K562 (cell line): ENCODE results near the gene FAM200B. TPM values are rescaled to one million over a fixed set of nuclear protein-coding genes. Genes with fewer than 3 reads are reported as not detected.

Source experiments
- ATAC-seq: fragments of 200-7000 bp; cut with Tn5 transposase; 3 replicates; pipeline ENCODE4 v1.9.1; 2020; ENCODE audit warnings: moderate library complexity
- BruUV-seq: library from RNA; stranded (reverse); fragments of 400-500 nt; replicated peaks from 2 replicates; lab custom pipeline; 2021; lab: Mats Ljungman, UMichigan
- CTCF ChIA-PET: fragments of 300-600 bp; formaldehyde crosslinking; extraction: SDS; loops from one replicate; lab custom pipeline; 2021; ENCODE audit warnings: low intra/inter-chr PET ratio; lab: Yijun Ruan, JAX
- POLR2A ChIA-PET: fragments of 300-600, 350-650 bp; sonication (Branson Sonifier 250); formaldehyde crosslinking; extraction: SDS; loops from one replicate; lab custom pipeline; 2021; ENCODE audit warnings: antibody characterized with exemption, inconsistent platforms; lab: Yijun Ruan, JAX
- DNase-seq, 4 experiments: peaks; one replicate each; pipeline versions ENCODE4 v3.0.0 to v3.0.0-alpha.2; 2011 to 2018; ENCODE audit warnings: low spot score in 3 of 4, mixed read lengths in 3 of 4; ENCODE audit errors: extremely low read depth in 1 of 4
- FAIRE-seq: peaks from 2 replicates; lab custom pipeline; 2011; peaks lifted over from hg19 to GRCh38; lab: Jason Lieb, UNC
- H2AFZ ChIP-seq: 2 replicates; pipeline ENCODE4 v1.6.0; 2011; ENCODE audit warnings: low read depth, low read length, control low read depth, inconsistent platforms
- H3K27ac ChIP-seq: fragments of 200-600 bp; 3 replicates; pipeline ENCODE4 v1.8.0; 2011; ENCODE audit warnings: low read depth, mild to moderate bottlenecking, control low read depth, inconsistent platforms, low read length, moderate library complexity, mixed read lengths; ENCODE audit errors: extremely low read depth
- H3K27me3 ChIP-seq, 2 experiments: fragments of 300-600 bp in 1 of 2; 2 replicates in 1 of 2; 3 replicates in 1 of 2; pipeline versions ENCODE4 v1.6.0 to v1.8.0; 2011; ENCODE audit warnings: inconsistent platforms in 2 of 2, low read length in 2 of 2, mild to moderate bottlenecking in 1 of 2, mixed read lengths in 1 of 2, moderate library complexity in 1 of 2; ENCODE audit not compliant: control insufficient read depth in 2 of 2, insufficient read depth in 2 of 2
- H3K36me3 ChIP-seq: fragments of 300-600 bp; 3 replicates; pipeline ENCODE4 v1.8.0; 2011; ENCODE audit warnings: mild to moderate bottlenecking, low read length, inconsistent platforms; ENCODE audit not compliant: control insufficient read depth, insufficient read depth
- H3K4me1 ChIP-seq, 2 experiments: fragments of 200-600 bp in 1 of 2; replicated peaks in 1 of 2; 2 replicates in 1 of 2; 3 replicates in 1 of 2; pipeline versions ENCODE4 v1.5.1 to v1.8.0; 2011; ENCODE audit warnings: inconsistent platforms in 2 of 2, low read length in 2 of 2, mild to moderate bottlenecking in 1 of 2, mixed read lengths in 1 of 2, moderate library complexity in 1 of 2; ENCODE audit not compliant: control insufficient read depth in 2 of 2, insufficient read depth in 2 of 2
- H3K4me2 ChIP-seq: 2 replicates; pipeline ENCODE4 v1.6.1; 2011; ENCODE audit warnings: low read length, control low read depth, inconsistent platforms, mixed read lengths; ENCODE audit not compliant: insufficient read depth
- H3K4me3 ChIP-seq: fragments of 200-600 bp; sonication (generic), shearing (Covaris generic); 2 replicates; pipeline ENCODE4 v1.5.1; 2016; ENCODE audit warnings: control low read depth, inconsistent platforms
- H3K79me2 ChIP-seq: fragments of 200-600 bp; 3 replicates; pipeline ENCODE4 v1.8.0; 2011; ENCODE audit warnings: low read length, inconsistent platforms; ENCODE audit not compliant: control insufficient read depth, insufficient read depth
- H3K9ac ChIP-seq, 2 experiments: 2 replicates each; pipeline versions ENCODE4 v1.6.0 to v1.6.1; 2011; ENCODE audit warnings: low read depth in 2 of 2, low read length in 2 of 2, control low read depth in 1 of 2, inconsistent platforms in 1 of 2, mild to moderate bottlenecking in 1 of 2, mixed read lengths in 1 of 2; ENCODE audit not compliant: insufficient read depth in 1 of 2
- H3K9me1 ChIP-seq: one replicate; pipeline ENCODE4 v1.6.0; 2011; ENCODE audit warnings: inconsistent platforms, mild to moderate bottlenecking, low read length, moderate library complexity; ENCODE audit not compliant: control insufficient read depth, insufficient read depth
- H3K9me3 ChIP-seq: replicated peaks from 2 replicates; pipeline ENCODE4 v1.5.1; 2011; ENCODE audit warnings: low read depth, low read length, inconsistent platforms; ENCODE audit not compliant: control insufficient read depth, insufficient read depth
- H4K20me1 ChIP-seq: replicated peaks from 2 replicates; pipeline ENCODE4 v1.6.1; 2011; ENCODE audit warnings: low read length, inconsistent platforms, mixed read lengths; ENCODE audit not compliant: control insufficient read depth, insufficient read depth
- ARID2 ChIP-seq: fragments of 450-650 bp; IDR thresholded peaks from 2 replicates; pipeline ENCODE4 v1.6.1; 2017; ENCODE audit warnings: antibody characterized with exemption, mild to moderate bottlenecking
- ARNT ChIP-seq, 2 experiments: fragments of 450-650 bp; IDR thresholded peaks; 2 replicates each; pipeline ENCODE4 v1.6.1; 2016; ENCODE audit warnings: mild to moderate bottlenecking in 1 of 2
- BHLHE40 ChIP-seq: IDR thresholded peaks from 2 replicates; pipeline ENCODE4 v1.6.1; 2011; ENCODE audit warnings: low read length, improper control_type of control experiment
- DMBX1 ChIP-seq: fragments of 250-450 bp; sonication (Bioruptor Pico); IDR thresholded peaks from 2 replicates; pipeline ENCODE4 v1.8.0; 2022; ENCODE audit warnings: inconsistent platforms, mild to moderate bottlenecking, moderate library complexity, borderline replicate concordance
- L3MBTL2 ChIP-seq: fragments of 450-650 bp; IDR thresholded peaks from 2 replicates; pipeline ENCODE4 v1.6.1; 2016; ENCODE audit warnings: mild to moderate bottlenecking, moderate library complexity
- NELFE ChIP-seq: IDR thresholded peaks from 2 replicates; pipeline ENCODE4 v1.6.1; 2011; ENCODE audit warnings: mild to moderate bottlenecking; ENCODE audit not compliant: insufficient read depth, insufficient read length
- PHF8 ChIP-seq: fragments of 200-600 bp; sonication (generic); IDR thresholded peaks from 2 replicates; pipeline ENCODE4 v1.6.1; 2012; ENCODE audit warnings: mixed run types, mild to moderate bottlenecking, inconsistent platforms, low read length, moderate library complexity, borderline replicate concordance
- RBM14 ChIP-seq: fragments of 200-400 bp; formaldehyde crosslinking; IDR thresholded peaks from 2 replicates; pipeline ENCODE4 v1.6.1; 2018; ENCODE audit warnings: low read depth, mild to moderate bottlenecking, low read length, moderate library complexity, borderline replicate concordance; ENCODE audit not compliant: insufficient read depth
- SIRT6 ChIP-seq: IDR thresholded peaks from one replicate; pipeline ENCODE4 v1.6.1; 2012; ENCODE audit warnings: low read depth, mild to moderate bottlenecking, control low read depth, inconsistent platforms, low read length, moderate library complexity
- SMAD3 ChIP-seq: fragments of 450-650 bp; formaldehyde crosslinking; conservative IDR thresholded peaks from 2 replicates; pipeline ENCODE4 v1.4.0; 2020; ENCODE audit warnings: mild to moderate bottlenecking
- YY1 ChIP-seq, 3 experiments: IDR thresholded peaks; 2 replicates each; pipeline ENCODE4 v1.6.1; 2011; ENCODE audit warnings: low read length in 2 of 3, mild to moderate bottlenecking in 2 of 3, moderate library complexity in 2 of 3, borderline replicate concordance in 1 of 3, control low read depth in 1 of 3, low read depth in 1 of 3; ENCODE audit not compliant: insufficient read depth in 3 of 3, insufficient replicate concordance in 2 of 3, control insufficient read depth in 1 of 3, insufficient read length in 1 of 3; ENCODE audit errors: extremely low read depth in 1 of 3
- ZNF311 ChIP-seq: fragments of 250-450 bp; sonication (Bioruptor Pico); IDR thresholded peaks from 2 replicates; pipeline ENCODE4 v1.4.0; 2020; ENCODE audit warnings: mild to moderate bottlenecking, moderate library complexity
- WGBS: fragments of 100-300 bp; shearing (Covaris generic); methylation state at CpG from one replicate; pipeline ENCODE4 v1.1.6; 2016; ENCODE audit warnings: low coverage, mixed read lengths; ENCODE audit not compliant: insufficient coverage; ENCODE audit errors: missing lambda C conversion rate; 5-methylcytosine and 5-hydroxymethylcytosine counted together
- in situ Hi-C: fragments of 300-500 bp; cut with MboI; formaldehyde crosslinking; loops from 4 replicates; pipeline ENCODE4 v1.15.0; 2018; ENCODE audit warnings: inconsistent platforms, mixed read lengths
- intact Hi-C: fragments of 100-400 bp; cut with micrococcal nuclease; formaldehyde crosslinking; loops from 2 replicates; pipeline ENCODE4 v1.14.2; 2022
- polyA plus RNA-seq, 8 experiments: library from polyadenylated mRNA; depleted of rRNA in 4 of 8; stranded (reverse) in 5 of 8; unstranded in 3 of 8; fragments of >200 nt; fragmentation: Nextera tagmentation in 2 of 8; fragmentation: Illumina TruSeq in 1 of 8; extraction: Ambion mirVana in 2 of 8; extraction: Trizol in 1 of 8; gene quantifications; 2 replicates each; pipeline versions ENCODE4 v1.2.1 to v1.2.3, GENCODE V29; 2011 to 2014; ENCODE audit warnings: inconsistent platforms in 1 of 8, missing spikeins in 1 of 8
- total RNA-seq, 7 experiments: library from RNA; depleted of rRNA in 6 of 7; stranded (reverse); fragments of >200 nt in 6 of 7; fragmentation: Illumina TruSeq in 2 of 7; extraction: Trizol in 2 of 7; gene quantifications; 2 replicates each; pipeline versions ENCODE4 v1.2.1 to v1.2.3, GENCODE V29; 2011 to 2021; ENCODE audit warnings: low replicate concordance in 1 of 7
- TF ChIP-seq, protein P1 (sequence below): sonication (generic); formaldehyde crosslinking; IDR thresholded peaks from 2 replicates; pipeline ENCODE4 v1.8.1; 2023; ENCODE audit warnings: mild to moderate bottlenecking, missing genetic modification reagents, moderate library complexity

FAM200B gene
- total and polyA plus RNA-seq, 9 of the 15 experiments (the other 6 are each of a cell fraction or from before 2014, with no cell fraction given): 17.4 to 48.0 (median 25.5) TPM

DNA sequence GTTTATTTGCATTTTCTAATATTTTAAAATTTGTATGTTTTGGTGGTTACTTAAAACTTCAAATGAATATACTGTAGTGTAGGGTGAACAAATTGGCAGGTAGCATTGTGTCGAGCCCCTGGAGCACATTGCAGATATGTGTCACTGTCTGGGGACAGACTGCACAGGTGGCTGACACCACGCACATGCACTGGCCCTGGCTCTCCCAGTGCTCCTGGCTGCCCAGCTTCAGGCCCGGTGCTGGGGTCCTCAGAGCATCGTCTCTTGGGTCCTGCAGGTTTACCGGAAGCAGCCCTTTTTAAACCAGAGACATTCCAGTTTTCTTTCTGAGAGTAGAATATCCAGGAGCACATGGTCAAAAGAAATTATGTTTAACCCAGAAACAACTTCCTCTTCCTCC is 36.8 kb downstream of the FAM200B start:
- WGBS: 6% methylated on average over 5 of the region's 5 CpGs
- ChIA-PET POLR2A (no interaction called here), CTCF (no interaction called here)
- Histone ChIP-seq H3K27ac (no peak overlapping the region), H3K9me3 (no peaks in the 10 kb centered on the region), H3K36me3 (no peaks in the 10 kb centered on the region), H3K9me1 (no peaks in the 10 kb centered on the region), H2AFZ (no peak overlapping the region), H3K9ac (no peak overlapping the region), H4K20me1 (no peaks in the 10 kb centered on the region), H3K27me3 (no peaks in the 10 kb centered on the region; a peak in 2 of 5 replicates), H3K79me2 (no peaks in the 10 kb centered on the region), H3K4me2 (no peak overlapping the region), H3K4me3 (no peak overlapping the region), H3K4me1 (no peaks in the 10 kb centered on the region; a peak in 1 of 5 replicates)
- intact Hi-C loops (loop anchor here (5.0 kb wide), 1 partner anchor 66 kb away; no protein-coding TSS in a partner anchor), in situ Hi-C loops (no loop called here)
- ATAC-seq (peak; percentile 19; the same call in 1 of the 3 replicates), DNase-seq (no peak), FAIRE-seq (no peak)
- no TSS peak for BruUV-seq
- TF ChIP-seq SMAD3 (CRISPR knock-in tag) (no peak), ARID2 (no peak), YY1 (IDR thresholded peaks at IDR 0.05; ENCODE audit: borderline replicate concordance in 1 of 3, control insufficient read depth in 1 of 3, extremely low read depth in 1 of 3, insufficient read depth in 3 of 3, insufficient read length in 1 of 3, insufficient replicate concordance in 2 of 3, low read depth in 1 of 3, low read length in 2 of 3) (no peak), NELFE (no peak), ZNF311 (CRISPR knock-in tag) (no peak), DMBX1 (CRISPR knock-in tag) (no peak), PHF8 (no peak), SIRT6 (no peak), RBM14 (no peak), L3MBTL2 (no peak), BHLHE40 (no peak), ARNT (IDR thresholded peaks at IDR 0.05) (no peak)
- TF ChIP-seq, protein P1, sequence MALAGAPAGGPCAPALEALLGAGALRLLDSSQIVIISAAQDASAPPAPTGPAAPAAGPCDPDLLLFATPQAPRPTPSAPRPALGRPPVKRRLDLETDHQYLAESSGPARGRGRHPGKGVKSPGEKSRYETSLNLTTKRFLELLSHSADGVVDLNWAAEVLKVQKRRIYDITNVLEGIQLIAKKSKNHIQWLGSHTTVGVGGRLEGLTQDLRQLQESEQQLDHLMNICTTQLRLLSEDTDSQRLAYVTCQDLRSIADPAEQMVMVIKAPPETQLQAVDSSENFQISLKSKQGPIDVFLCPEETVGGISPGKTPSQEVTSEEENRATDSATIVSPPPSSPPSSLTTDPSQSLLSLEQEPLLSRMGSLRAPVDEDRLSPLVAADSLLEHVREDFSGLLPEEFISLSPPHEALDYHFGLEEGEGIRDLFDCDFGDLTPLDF (CRISPR knock-in tag): no peak
- TF ChIP-seq, all 486 proteins: peak for 0
